A549 (cell line): ENCODE measurements around the gene XRCC5.

Experiments
- CHD4 ChIP-seq: fragments of 200-600 bp; sonication (generic); IDR thresholded peaks from 2 replicates; pipeline ENCODE4 v1.6.1; 2016; ENCODE audit warnings: antibody characterized with exemption, mild to moderate bottlenecking, borderline replicate concordance
- FOXS1 ChIP-seq: fragments of 250-450 bp; sonication (Bioruptor Pico); IDR thresholded peaks from 2 replicates; pipeline ENCODE4 v1.5.0; 2020; ENCODE audit warnings: mild to moderate bottlenecking, moderate library complexity
- HDAC2 ChIP-seq: fragments of 200-600 bp; sonication (generic); IDR thresholded peaks from 2 replicates; pipeline ENCODE4 v1.6.1; 2016
- JUN ChIP-seq, 2 experiments: fragments of >200 bp; sonication (Bioruptor Twin); formaldehyde crosslinking; IDR thresholded peaks; 2 replicates in 1 of 2; 3 replicates in 1 of 2; pipeline ENCODE4 v1.6.1; 2016 to 2017
- MYC ChIP-seq: IDR thresholded peaks from 2 replicates; pipeline ENCODE4 v1.6.1; 2012; ENCODE audit warnings: mild to moderate bottlenecking, inconsistent platforms, low read length, improper control_type of control experiment, borderline replicate concordance
- POLR2A ChIP-seq: IDR thresholded peaks from 2 replicates; pipeline ENCODE4 v1.6.1; 2012; ENCODE audit warnings: mild to moderate bottlenecking, low read length
- RAD21 ChIP-seq, 2 experiments: fragments of >200 bp in 1 of 2; sonication (Bioruptor Twin) in 1 of 2; formaldehyde crosslinking in 1 of 2; IDR thresholded peaks in 1 of 2; conservative IDR thresholded peaks in 1 of 2; 2 replicates in 1 of 2; 3 replicates in 1 of 2; pipeline ENCODE4 v1.6.1; 2012 to 2018; ENCODE audit warnings: inconsistent platforms in 1 of 2
- RCOR1 ChIP-seq: fragments of 150-350 bp; IDR thresholded peaks from 2 replicates; pipeline ENCODE4 v1.6.1; 2014; ENCODE audit warnings: antibody characterized with exemption, low read length, low read depth
- RFX5 ChIP-seq: fragments of 450-650 bp; IDR thresholded peaks from 2 replicates; pipeline ENCODE4 v1.7.1; 2014; ENCODE audit warnings: antibody characterized with exemption, mild to moderate bottlenecking, moderate library complexity
- RNF2 ChIP-seq: fragments of 200-600 bp; sonication (generic); IDR thresholded peaks from 2 replicates; pipeline ENCODE4 v1.6.1; 2016; ENCODE audit warnings: low read depth, mild to moderate bottlenecking, antibody characterized with exemption, moderate library complexity, borderline replicate concordance
- ZFP36 ChIP-seq: fragments of 450-650 bp; IDR thresholded peaks from 2 replicates; pipeline ENCODE4 v1.6.1; 2014; ENCODE audit warnings: borderline replicate concordance; ENCODE audit not compliant: partially characterized antibody
- TF ChIP-seq, protein P1 (sequence below): fragments of >200 bp; sonication (Bioruptor Twin); formaldehyde crosslinking; IDR thresholded peaks from 3 replicates; pipeline ENCODE4 v1.5.1; 2016
- TF ChIP-seq, protein P2 (sequence below): fragments of 450-650 bp; IDR thresholded peaks from 2 replicates; pipeline ENCODE4 v1.6.1; 2014; ENCODE audit warnings: antibody characterized with exemption

DNA sequence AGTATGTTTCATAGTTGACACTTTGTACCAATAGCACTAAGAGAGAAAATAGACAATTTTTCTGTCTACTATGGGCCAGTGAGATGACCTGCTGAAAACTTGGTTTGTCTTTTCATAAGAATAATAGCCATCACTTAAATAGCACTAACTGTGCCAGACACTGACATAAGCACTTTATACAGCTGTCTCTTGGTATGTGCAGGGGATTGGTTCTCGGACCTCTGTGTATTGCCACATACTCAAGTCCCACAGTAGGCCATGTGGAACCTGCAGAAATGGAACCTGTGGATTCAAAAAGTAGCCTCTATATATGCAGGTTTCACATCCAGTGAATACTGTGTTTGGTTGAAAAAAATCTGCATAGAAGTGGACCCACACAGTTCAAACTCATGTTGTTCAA is 126.7 kb downstream of the XRCC5 start:
- TF ChIP-seq, protein P1, sequence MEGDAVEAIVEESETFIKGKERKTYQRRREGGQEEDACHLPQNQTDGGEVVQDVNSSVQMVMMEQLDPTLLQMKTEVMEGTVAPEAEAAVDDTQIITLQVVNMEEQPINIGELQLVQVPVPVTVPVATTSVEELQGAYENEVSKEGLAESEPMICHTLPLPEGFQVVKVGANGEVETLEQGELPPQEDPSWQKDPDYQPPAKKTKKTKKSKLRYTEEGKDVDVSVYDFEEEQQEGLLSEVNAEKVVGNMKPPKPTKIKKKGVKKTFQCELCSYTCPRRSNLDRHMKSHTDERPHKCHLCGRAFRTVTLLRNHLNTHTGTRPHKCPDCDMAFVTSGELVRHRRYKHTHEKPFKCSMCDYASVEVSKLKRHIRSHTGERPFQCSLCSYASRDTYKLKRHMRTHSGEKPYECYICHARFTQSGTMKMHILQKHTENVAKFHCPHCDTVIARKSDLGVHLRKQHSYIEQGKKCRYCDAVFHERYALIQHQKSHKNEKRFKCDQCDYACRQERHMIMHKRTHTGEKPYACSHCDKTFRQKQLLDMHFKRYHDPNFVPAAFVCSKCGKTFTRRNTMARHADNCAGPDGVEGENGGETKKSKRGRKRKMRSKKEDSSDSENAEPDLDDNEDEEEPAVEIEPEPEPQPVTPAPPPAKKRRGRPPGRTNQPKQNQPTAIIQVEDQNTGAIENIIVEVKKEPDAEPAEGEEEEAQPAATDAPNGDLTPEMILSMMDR = no peak
- TF ChIP-seq HDAC2 (no peak), RNF2 (no peak), RAD21 (conservative IDR thresholded peaks at IDR 0.05 in 1 of 2, IDR thresholded peaks at IDR 0.05 in 1 of 2) (no peak), RCOR1 (no peak), JUN (IDR thresholded peaks at IDR 0.05) (no peak), CHD4 (no peak), ZFP36 (no peak), RFX5 (no peak), FOXS1 (CRISPR knock-in tag) (no peak), POLR2A (no peak), MYC (no peak)
- TF ChIP-seq, protein P2, sequence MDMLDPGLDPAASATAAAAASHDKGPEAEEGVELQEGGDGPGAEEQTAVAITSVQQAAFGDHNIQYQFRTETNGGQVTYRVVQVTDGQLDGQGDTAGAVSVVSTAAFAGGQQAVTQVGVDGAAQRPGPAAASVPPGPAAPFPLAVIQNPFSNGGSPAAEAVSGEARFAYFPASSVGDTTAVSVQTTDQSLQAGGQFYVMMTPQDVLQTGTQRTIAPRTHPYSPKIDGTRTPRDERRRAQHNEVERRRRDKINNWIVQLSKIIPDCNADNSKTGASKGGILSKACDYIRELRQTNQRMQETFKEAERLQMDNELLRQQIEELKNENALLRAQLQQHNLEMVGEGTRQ = no peak
